ENCODE results near the gene TMEM108.

DNA sequence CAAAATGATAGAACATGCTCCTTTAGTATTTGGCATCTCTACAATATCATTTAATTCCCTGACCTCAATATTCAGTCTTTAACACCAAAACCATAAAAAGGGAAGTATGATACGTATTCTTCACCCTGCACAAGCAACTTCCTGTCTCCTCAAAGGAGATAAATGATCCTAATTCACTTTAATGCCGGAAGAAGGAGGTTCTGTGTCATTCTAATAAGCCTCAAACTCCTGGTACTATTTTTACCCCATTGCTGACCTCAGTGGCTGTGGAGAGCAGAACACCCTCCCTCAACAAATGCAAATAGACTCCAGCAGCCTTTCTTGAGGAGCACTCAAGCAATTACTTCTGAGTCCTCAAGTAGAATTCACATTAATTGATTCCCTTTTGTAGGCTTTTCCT, 173.3 kb downstream of the TMEM108 start:
- TF ChIP-seq, protein P1, sequence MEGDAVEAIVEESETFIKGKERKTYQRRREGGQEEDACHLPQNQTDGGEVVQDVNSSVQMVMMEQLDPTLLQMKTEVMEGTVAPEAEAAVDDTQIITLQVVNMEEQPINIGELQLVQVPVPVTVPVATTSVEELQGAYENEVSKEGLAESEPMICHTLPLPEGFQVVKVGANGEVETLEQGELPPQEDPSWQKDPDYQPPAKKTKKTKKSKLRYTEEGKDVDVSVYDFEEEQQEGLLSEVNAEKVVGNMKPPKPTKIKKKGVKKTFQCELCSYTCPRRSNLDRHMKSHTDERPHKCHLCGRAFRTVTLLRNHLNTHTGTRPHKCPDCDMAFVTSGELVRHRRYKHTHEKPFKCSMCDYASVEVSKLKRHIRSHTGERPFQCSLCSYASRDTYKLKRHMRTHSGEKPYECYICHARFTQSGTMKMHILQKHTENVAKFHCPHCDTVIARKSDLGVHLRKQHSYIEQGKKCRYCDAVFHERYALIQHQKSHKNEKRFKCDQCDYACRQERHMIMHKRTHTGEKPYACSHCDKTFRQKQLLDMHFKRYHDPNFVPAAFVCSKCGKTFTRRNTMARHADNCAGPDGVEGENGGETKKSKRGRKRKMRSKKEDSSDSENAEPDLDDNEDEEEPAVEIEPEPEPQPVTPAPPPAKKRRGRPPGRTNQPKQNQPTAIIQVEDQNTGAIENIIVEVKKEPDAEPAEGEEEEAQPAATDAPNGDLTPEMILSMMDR (IDR thresholded peaks at IDR 0.05): no peak
- TF ChIP-seq POLR2A (IDR thresholded peaks at IDR 0.05) (no peak), POLR2AphosphoS5 (IDR thresholded peaks at IDR 0.05) (peak in 1 of 3 donors; percentile 8), EP300 (IDR thresholded peaks at IDR 0.05) (no peak)
